GM12872 (cell line): ENCODE data around the gene SRP19.

Source experiments
- TF ChIP-seq, protein P1 (sequence below): IDR thresholded peaks from 3 replicates; pipeline ENCODE4 v1.5.1; 2011; ENCODE audit warnings: low read depth, mild to moderate bottlenecking, low read length, moderate library complexity; ENCODE audit not compliant: insufficient read depth

The SRP19 gene

DNA sequence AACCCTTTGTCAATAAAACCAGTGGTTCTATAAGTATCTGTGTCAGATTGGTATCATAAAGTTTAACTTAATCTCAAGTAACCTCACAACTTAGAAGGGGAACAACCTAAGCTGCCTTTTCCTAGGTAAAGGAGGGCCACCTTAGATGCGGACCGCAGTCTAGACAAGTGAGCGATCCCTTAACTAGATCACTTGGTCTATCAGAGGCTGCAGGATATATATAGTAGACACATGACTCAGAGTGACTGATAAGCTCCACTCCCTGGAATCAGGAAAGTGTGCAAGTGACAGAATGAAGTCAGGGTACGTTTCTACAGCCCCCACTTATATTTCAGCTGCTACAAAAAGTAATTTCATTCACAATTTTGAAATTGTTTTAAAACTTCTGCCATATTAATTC is 53.5 kb downstream of the SRP19 start:
- TF ChIP-seq, protein P1, sequence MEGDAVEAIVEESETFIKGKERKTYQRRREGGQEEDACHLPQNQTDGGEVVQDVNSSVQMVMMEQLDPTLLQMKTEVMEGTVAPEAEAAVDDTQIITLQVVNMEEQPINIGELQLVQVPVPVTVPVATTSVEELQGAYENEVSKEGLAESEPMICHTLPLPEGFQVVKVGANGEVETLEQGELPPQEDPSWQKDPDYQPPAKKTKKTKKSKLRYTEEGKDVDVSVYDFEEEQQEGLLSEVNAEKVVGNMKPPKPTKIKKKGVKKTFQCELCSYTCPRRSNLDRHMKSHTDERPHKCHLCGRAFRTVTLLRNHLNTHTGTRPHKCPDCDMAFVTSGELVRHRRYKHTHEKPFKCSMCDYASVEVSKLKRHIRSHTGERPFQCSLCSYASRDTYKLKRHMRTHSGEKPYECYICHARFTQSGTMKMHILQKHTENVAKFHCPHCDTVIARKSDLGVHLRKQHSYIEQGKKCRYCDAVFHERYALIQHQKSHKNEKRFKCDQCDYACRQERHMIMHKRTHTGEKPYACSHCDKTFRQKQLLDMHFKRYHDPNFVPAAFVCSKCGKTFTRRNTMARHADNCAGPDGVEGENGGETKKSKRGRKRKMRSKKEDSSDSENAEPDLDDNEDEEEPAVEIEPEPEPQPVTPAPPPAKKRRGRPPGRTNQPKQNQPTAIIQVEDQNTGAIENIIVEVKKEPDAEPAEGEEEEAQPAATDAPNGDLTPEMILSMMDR, result no peak

- TF ChIP-seq, protein P1, result no peak
These were observed 54.7 kb downstream of the SRP19 start for GRCh38 chr5:112915831-112916230.

DNA sequence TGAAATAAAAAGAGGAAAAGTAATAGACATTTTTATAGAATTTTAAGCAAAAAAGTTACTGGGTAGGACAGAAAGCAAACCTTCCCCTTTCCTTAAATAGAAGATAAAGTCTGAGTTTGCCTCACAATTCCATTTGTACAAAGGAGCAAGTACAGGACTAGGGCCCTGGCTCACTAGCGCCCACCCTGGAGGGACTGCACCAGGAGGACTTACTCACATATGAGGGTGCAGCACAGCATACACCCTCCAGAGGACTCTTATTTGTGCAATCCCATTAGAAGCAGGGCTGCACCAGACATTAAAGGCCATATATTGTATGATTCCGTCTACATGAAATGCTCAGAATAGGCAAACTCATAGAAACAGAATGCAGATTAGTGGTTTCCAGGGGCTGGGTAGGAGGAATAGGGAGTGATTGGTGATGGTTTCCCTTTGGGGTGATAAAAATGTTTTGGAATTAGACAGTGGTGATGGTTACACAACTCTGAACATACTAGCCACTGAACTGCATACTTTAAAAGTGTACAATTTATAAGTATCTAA is 56.4 kb downstream of the SRP19 start:
- TF ChIP-seq, protein P1, result peak; percentile 52

- TF ChIP-seq, protein P1, result no peak
These were observed 57.0 kb downstream of the SRP19 start for GRCh38 chr5:112918136-112918535.

GRCh38 chr5:112918679-112919078 is 57.6 kb downstream of the SRP19 start:
- TF ChIP-seq, protein P1, result no peak
